ENCODE results near the gene ZNF618.

Gene ZNF618

GRCh38 chr9:114051281-114051680 lies 175.2 kb downstream of the ZNF618 start:
- ATAC-seq (ENCODE audit: insufficient read depth, low read depth) (no peak), DNase-seq (no peak)
- H4K20me1 ChIP-seq (ENCODE audit: insufficient read depth, low read length): no peaks in the 10 kb centered on the region
- no peaks in the 10 kb centered on the region for H3K27me3 ChIP-seq (ENCODE audit: insufficient read depth, low read length, poor library complexity)
- no peaks in the 10 kb centered on the region for H3K79me2 ChIP-seq (ENCODE audit: insufficient read depth, low read length)
- H3K27ac ChIP-seq (ENCODE audit: low read length): no peak overlapping the region
- H3K4me1 ChIP-seq (ENCODE audit: insufficient read depth, low read length): no peaks in the 10 kb centered on the region
- H3K9me3 ChIP-seq (ENCODE audit: insufficient read depth, low read length, severe bottlenecking): no peaks in the 10 kb centered on the region
- no peak for TF ChIP-seq CTCF (IDR thresholded peaks at IDR 0.05; ENCODE audit: borderline replicate concordance, extremely low read depth, low read length, poor library complexity, severe bottlenecking)
- no peak for TF ChIP-seq EZH2 (IDR thresholded peaks at IDR 0.05; ENCODE audit: borderline replicate concordance, low read depth, low read length, severe bottlenecking)
- H3K4me3 ChIP-seq (ENCODE audit: low read depth in 1 of 2, low read length in 2 of 2): no peak overlapping the region
- no peak overlapping the region for H2AFZ ChIP-seq (ENCODE audit: low read depth, low read length)
- H3K9ac ChIP-seq (ENCODE audit: low read depth, low read length): no peak overlapping the region
- H3K4me2 ChIP-seq (ENCODE audit: insufficient read depth, low read length): no peak overlapping the region
- no peaks in the 10 kb centered on the region for H3K36me3 ChIP-seq (ENCODE audit: insufficient read depth, low read length)

GRCh38 chr9:114051706-114052105 lies 175.6 kb downstream of the ZNF618 start:
- no peak for TF ChIP-seq EZH2 (IDR thresholded peaks at IDR 0.05; ENCODE audit: borderline replicate concordance, low read depth, low read length, severe bottlenecking)
- TF ChIP-seq CTCF (IDR thresholded peaks at IDR 0.05; ENCODE audit: borderline replicate concordance, extremely low read depth, low read length, poor library complexity, severe bottlenecking): no peak
- Histone ChIP-seq H4K20me1 (ENCODE audit: insufficient read depth, low read length) (no peaks in the 10 kb centered on the region), H3K9ac (ENCODE audit: low read depth, low read length) (no peak overlapping the region), H3K4me1 (ENCODE audit: insufficient read depth, low read length) (no peaks in the 10 kb centered on the region), H3K79me2 (ENCODE audit: insufficient read depth, low read length) (no peaks in the 10 kb centered on the region), H3K9me3 (ENCODE audit: insufficient read depth, low read length, severe bottlenecking) (no peaks in the 10 kb centered on the region), H3K4me3 (ENCODE audit: low read depth in 1 of 2, low read length in 2 of 2) (no peak overlapping the region), H3K27ac (ENCODE audit: low read length) (no peak overlapping the region), H3K36me3 (ENCODE audit: insufficient read depth, low read length) (no peaks in the 10 kb centered on the region), H2AFZ (ENCODE audit: low read depth, low read length) (no peak overlapping the region), H3K27me3 (ENCODE audit: insufficient read depth, low read length, poor library complexity) (no peaks in the 10 kb centered on the region), H3K4me2 (ENCODE audit: insufficient read depth, low read length) (no peak overlapping the region)
- ATAC-seq (ENCODE audit: insufficient read depth, low read depth) (no peak), DNase-seq (no peak)

GRCh38 chr9:114053246-114054005 lies 177.3 kb downstream of the ZNF618 start:
- DNase-seq (no peak), ATAC-seq (ENCODE audit: insufficient read depth, low read depth) (no peak)
- H3K27me3 ChIP-seq (ENCODE audit: insufficient read depth, low read length, poor library complexity): no peaks in the 10 kb centered on the region
- TF ChIP-seq CTCF (IDR thresholded peaks at IDR 0.05; ENCODE audit: borderline replicate concordance, extremely low read depth, low read length, poor library complexity, severe bottlenecking) (no peak), EZH2 (IDR thresholded peaks at IDR 0.05; ENCODE audit: borderline replicate concordance, low read depth, low read length, severe bottlenecking) (no peak)
- no peaks in the 10 kb centered on the region for H3K36me3 ChIP-seq (ENCODE audit: insufficient read depth, low read length)
- no peak overlapping the region for H3K9ac ChIP-seq (ENCODE audit: low read depth, low read length)
- H3K79me2 ChIP-seq (ENCODE audit: insufficient read depth, low read length): no peaks in the 10 kb centered on the region
- no peak overlapping the region for H3K4me2 ChIP-seq (ENCODE audit: insufficient read depth, low read length)
- no peak overlapping the region for H2AFZ ChIP-seq (ENCODE audit: low read depth, low read length)
- no peak overlapping the region for H3K27ac ChIP-seq (ENCODE audit: low read length)
- no peaks in the 10 kb centered on the region for H3K9me3 ChIP-seq (ENCODE audit: insufficient read depth, low read length, severe bottlenecking)
- no peak overlapping the region for H3K4me3 ChIP-seq (ENCODE audit: low read depth in 1 of 2, low read length in 2 of 2)
- no peaks in the 10 kb centered on the region for H4K20me1 ChIP-seq (ENCODE audit: insufficient read depth, low read length)
- H3K4me1 ChIP-seq (ENCODE audit: insufficient read depth, low read length): no peaks in the 10 kb centered on the region
